GM19099 (cell line): ENCODE data around the gene ENC1.

Experiments
- POLR2A ChIP-seq: IDR thresholded peaks from 3 replicates; pipeline ENCODE4 v1.6.1; 2011; ENCODE audit warnings: low read depth; ENCODE audit not compliant: insufficient read length; ENCODE audit errors: extremely low read depth

The ENC1 gene

GRCh38 chr5:74664551-74664950 lies 24.0 kb upstream of the ENC1 start:
- TF ChIP-seq POLR2A = no peak

GRCh38 chr5:74660873-74661272 lies 20.3 kb upstream of the ENC1 start:
- TF ChIP-seq POLR2A = no peak

GRCh38 chr5:74660140-74660539 lies 19.6 kb upstream of the ENC1 start:
- TF ChIP-seq POLR2A = no peak

- TF ChIP-seq POLR2A = no peak
Observed at GRCh38 chr5:74659172-74659571, 18.6 kb upstream of the ENC1 start.

- no peak for TF ChIP-seq POLR2A
Observed at GRCh38 chr5:74657165-74657564, 16.6 kb upstream of the ENC1 start.

- TF ChIP-seq POLR2A = no peak
Observed at GRCh38 chr5:74655716-74656115, 15.2 kb upstream of the ENC1 start.

- no peak for TF ChIP-seq POLR2A
Observed at GRCh38 chr5:74655206-74655605, 14.7 kb upstream of the ENC1 start.

GRCh38 chr5:74653991-74654390 lies 13.5 kb upstream of the ENC1 start:
- no peak for TF ChIP-seq POLR2A

- no peak for TF ChIP-seq POLR2A
Observed at GRCh38 chr5:74652576-74652975, 12.0 kb upstream of the ENC1 start.

- no peak for TF ChIP-seq POLR2A
Observed at GRCh38 chr5:74651710-74652109, 11.2 kb upstream of the ENC1 start.

GRCh38 chr5:74649421-74649973 lies 9.0 kb upstream of the ENC1 start:
- TF ChIP-seq POLR2A = no peak

GRCh38 chr5:74648835-74649293 lies 8.3 kb upstream of the ENC1 start:
- TF ChIP-seq POLR2A = no peak

GRCh38 chr5:74647096-74647495 lies 6.6 kb upstream of the ENC1 start:
- TF ChIP-seq POLR2A = no peak

- TF ChIP-seq POLR2A = no peak
Observed at GRCh38 chr5:74643111-74643562, 2.6 kb upstream of the ENC1 start.

GRCh38 chr5:74642543-74642863 lies 2.0 kb upstream of the ENC1 start:
- no peak for TF ChIP-seq POLR2A

GRCh38 chr5:74641735-74642542 lies 1.4 kb upstream of the ENC1 start:
- TF ChIP-seq POLR2A = no peak
